ENCODE results near the gene WDR13. TPM values are rescaled to one million over a fixed set of nuclear protein-coding genes. Genes with fewer than 3 reads are reported as not detected.

Gene WDR13
- total RNA-seq, 3 donors from 2014 or later (not counting 1 experiment from before 2014, with no cell fraction given): 52.5 to 62.9 (median 60.2) TPM

GRCh38 chrX:48576108-48576507, 21.2 kb upstream of the WDR13 start:
- Histone ChIP-seq H3K36me3 (ENCODE audit: control insufficient read depth, insufficient read depth, low read length) (peaks cover 41% of the 10 kb centered on the region), H3K4me3 (ENCODE audit: low read length) (no peak overlapping the region), H3K4me1 (ENCODE audit: control insufficient read depth, insufficient read depth, low read length) (peaks cover 23% of the 10 kb centered on the region), H3K9me3 (ENCODE audit: control insufficient read depth, insufficient read depth, low read length) (no peaks in the 10 kb centered on the region), H3K27ac (ENCODE audit: low read length) (peak overlapping the region; percentile 99), H3K27me3 (ENCODE audit: control insufficient read depth, insufficient read depth, low read length) (no peaks in the 10 kb centered on the region)
- Mint-ChIP-seq H3K27ac (peak overlapping the region; percentile 99 to 100), H3K27me3 (ENCODE audit: low read depth in 2 of 2) (no peaks in the 10 kb centered on the region), H3K4me3 (peak overlapping the region; percentile 94), H3K36me3 (no peaks in the 10 kb centered on the region), H3K4me1 (peaks cover 13 to 26% of the 10 kb centered on the region in 2 donors), H3K9me3 (no peaks in the 10 kb centered on the region)
- no peak for ATAC-seq
- WGBS (ENCODE audit: insufficient coverage): 67% methylated on average over 6 of the region's 6 CpGs
- no peak for TF ChIP-seq CTCF (IDR thresholded peaks at IDR 0.05)
- DNase-seq: no peak
- intact Hi-C loops (cut with micrococcal nuclease): no loop called here

GRCh38 chrX:48578661-48579128, 18.6 kb upstream of the WDR13 start:
- TF ChIP-seq CTCF (IDR thresholded peaks at IDR 0.05): no peak
- Histone ChIP-seq H3K36me3 (ENCODE audit: control insufficient read depth, insufficient read depth, low read length) (peaks cover 41% of the 10 kb centered on the region), H3K4me3 (ENCODE audit: low read length) (no peak overlapping the region), H3K27me3 (ENCODE audit: control insufficient read depth, insufficient read depth, low read length) (no peaks in the 10 kb centered on the region), H3K27ac (ENCODE audit: low read length) (no peak overlapping the region), H3K9me3 (ENCODE audit: control insufficient read depth, insufficient read depth, low read length) (no peaks in the 10 kb centered on the region), H3K4me1 (ENCODE audit: control insufficient read depth, insufficient read depth, low read length) (peaks cover 18% of the 10 kb centered on the region)
- ATAC-seq (no peak), DNase-seq (no peak)
- Mint-ChIP-seq H3K9me3 (no peaks in the 10 kb centered on the region), H3K36me3 (no peaks in the 10 kb centered on the region), H3K4me3 (no peak overlapping the region), H3K4me1 (peaks cover 13 to 24% of the 10 kb centered on the region in 2 donors), H3K27me3 (ENCODE audit: low read depth in 2 of 2) (no peaks in the 10 kb centered on the region), H3K27ac (peak overlapping the region in 1 of 2 donors; percentile 78)
- 100% methylated on average over 2 of the region's 2 CpGs for WGBS (ENCODE audit: insufficient coverage)
- intact Hi-C loops (cut with micrococcal nuclease): no loop called here

- Mint-ChIP-seq H3K4me1 (peaks cover 13 to 19% of the 10 kb centered on the region in 2 donors), H3K4me3 (no peak overlapping the region), H3K9me3 (no peaks in the 10 kb centered on the region), H3K27ac (peak overlapping the region; percentile 76 to 78), H3K27me3 (ENCODE audit: low read depth in 2 of 2) (no peaks in the 10 kb centered on the region), H3K36me3 (no peaks in the 10 kb centered on the region)
- no peak for TF ChIP-seq CTCF (IDR thresholded peaks at IDR 0.05)
- Histone ChIP-seq H3K27ac (ENCODE audit: low read length) (no peak overlapping the region), H3K4me3 (ENCODE audit: low read length) (no peak overlapping the region), H3K9me3 (ENCODE audit: control insufficient read depth, insufficient read depth, low read length) (no peaks in the 10 kb centered on the region), H3K4me1 (ENCODE audit: control insufficient read depth, insufficient read depth, low read length) (peaks cover 15% of the 10 kb centered on the region), H3K27me3 (ENCODE audit: control insufficient read depth, insufficient read depth, low read length) (no peaks in the 10 kb centered on the region), H3K36me3 (ENCODE audit: control insufficient read depth, insufficient read depth, low read length) (peaks cover 41% of the 10 kb centered on the region)
- intact Hi-C loops (cut with micrococcal nuclease): no loop called here
- DNase-seq (no peak), ATAC-seq (no peak)
- 93% methylated on average over 2 of the region's 3 CpGs for WGBS (ENCODE audit: insufficient coverage)
These were observed 18.0 kb upstream of the WDR13 start for GRCh38 chrX:48579259-48579658.

GRCh38 chrX:48580662-48581061, 16.6 kb upstream of the WDR13 start:
- no peaks in the 10 kb centered on the region for H3K9me3 Mint-ChIP-seq
- H3K27ac Mint-ChIP-seq: peak overlapping the region in 1 of 2 donors; percentile 78
- intact Hi-C loops (cut with micrococcal nuclease): no loop called here
- H3K36me3 ChIP-seq (ENCODE audit: control insufficient read depth, insufficient read depth, low read length): peaks cover 34% of the 10 kb centered on the region
- peaks cover 6% of the 10 kb centered on the region for H3K4me1 ChIP-seq (ENCODE audit: control insufficient read depth, insufficient read depth, low read length)
- H3K9me3 ChIP-seq (ENCODE audit: control insufficient read depth, insufficient read depth, low read length): no peaks in the 10 kb centered on the region
- H3K36me3 Mint-ChIP-seq: no peaks in the 10 kb centered on the region
- ATAC-seq: no peak
- H3K27me3 Mint-ChIP-seq (ENCODE audit: low read depth in 2 of 2): no peaks in the 10 kb centered on the region
- H3K4me3 ChIP-seq (ENCODE audit: low read length): no peak overlapping the region
- H3K4me3 Mint-ChIP-seq: no peak overlapping the region
- H3K27ac ChIP-seq (ENCODE audit: low read length): no peak overlapping the region
- peaks cover 4 to 9% of the 10 kb centered on the region in 2 donors for H3K4me1 Mint-ChIP-seq
- no peak for TF ChIP-seq CTCF (IDR thresholded peaks at IDR 0.05)
- H3K27me3 ChIP-seq (ENCODE audit: control insufficient read depth, insufficient read depth, low read length): no peaks in the 10 kb centered on the region
- WGBS (ENCODE audit: insufficient coverage): 100% methylated on average over 1 of the region's 1 CpG
- DNase-seq: no peak

Measured in natural killer cell (primary cell).